Activated CD4-positive, alpha-beta T cell treated with anti-CD3 and anti-CD28 coated beads for 24 hours (primary cell): Measurements from ENCODE around the gene IL17D.
"Not testable (repeated sequence)": the region's sequence is repeated elsewhere in the genome, so short reads cannot be mapped to it uniquely, and the experiment has no call there.

Source experiments
- DNase-seq, 2 donors: peaks; one replicate each; pipeline ENCODE4 v3.0.0-alpha.2; 2020; ENCODE audit warnings: low read depth in 2 of 2

Gene IL17D, protein sequence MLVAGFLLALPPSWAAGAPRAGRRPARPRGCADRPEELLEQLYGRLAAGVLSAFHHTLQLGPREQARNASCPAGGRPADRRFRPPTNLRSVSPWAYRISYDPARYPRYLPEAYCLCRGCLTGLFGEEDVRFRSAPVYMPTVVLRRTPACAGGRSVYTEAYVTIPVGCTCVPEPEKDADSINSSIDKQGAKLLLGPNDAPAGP

DNA sequence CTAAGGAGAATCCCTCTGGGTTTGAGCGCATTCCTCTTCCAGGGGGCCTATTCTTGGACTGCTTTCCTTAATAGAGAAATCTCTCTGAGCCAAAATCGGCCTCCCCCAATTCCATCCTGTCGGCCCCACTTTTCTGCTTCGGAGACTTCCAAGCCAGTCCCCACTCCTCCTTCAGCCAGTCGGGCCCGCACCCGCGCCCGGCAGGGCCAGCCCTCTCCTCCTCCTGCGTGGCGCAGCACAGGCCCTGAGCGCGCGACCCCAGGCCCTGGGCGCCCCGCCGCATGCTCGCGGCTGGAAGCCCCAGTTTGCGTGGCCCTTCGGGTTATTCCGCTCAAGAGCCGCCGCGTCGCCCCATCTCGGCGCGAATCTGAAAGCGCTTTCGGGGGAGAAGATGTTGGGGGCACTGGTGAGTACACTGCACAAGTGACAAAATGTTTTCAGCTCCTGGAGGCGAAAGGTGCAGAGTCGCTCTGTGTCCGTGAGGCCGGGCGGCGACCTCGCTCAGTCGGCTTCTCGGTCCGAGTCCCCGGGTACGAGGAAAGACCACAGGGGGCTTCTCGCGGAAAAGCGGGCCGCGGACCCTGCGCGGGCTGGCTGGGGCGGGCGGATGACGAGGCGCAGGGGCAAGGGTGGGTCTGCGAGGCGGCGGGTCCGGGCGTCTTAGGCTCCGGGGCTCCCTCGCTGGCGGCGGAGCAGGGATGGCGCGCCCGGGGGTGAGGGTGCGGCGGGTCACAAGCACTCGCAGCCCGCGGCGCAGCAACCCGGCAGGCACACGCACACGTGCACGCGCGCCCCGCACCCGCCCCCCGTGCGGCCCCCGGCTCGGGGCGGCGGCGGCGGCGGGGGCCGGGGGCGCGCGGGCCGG is at the start of gene IL17D:
Gene IL17D (plus strand): TSS at position 785 of the 865 bp plus-strand sequence. CDS start 303 bp downstream, outside the sequence.
- DNase-seq: peak in 1 of 2 donors; percentile 11

- DNase-seq: no peak
These were observed 49.3 kb upstream of the IL17D start for GRCh38 chr13:20654156-20654555.

DNA sequence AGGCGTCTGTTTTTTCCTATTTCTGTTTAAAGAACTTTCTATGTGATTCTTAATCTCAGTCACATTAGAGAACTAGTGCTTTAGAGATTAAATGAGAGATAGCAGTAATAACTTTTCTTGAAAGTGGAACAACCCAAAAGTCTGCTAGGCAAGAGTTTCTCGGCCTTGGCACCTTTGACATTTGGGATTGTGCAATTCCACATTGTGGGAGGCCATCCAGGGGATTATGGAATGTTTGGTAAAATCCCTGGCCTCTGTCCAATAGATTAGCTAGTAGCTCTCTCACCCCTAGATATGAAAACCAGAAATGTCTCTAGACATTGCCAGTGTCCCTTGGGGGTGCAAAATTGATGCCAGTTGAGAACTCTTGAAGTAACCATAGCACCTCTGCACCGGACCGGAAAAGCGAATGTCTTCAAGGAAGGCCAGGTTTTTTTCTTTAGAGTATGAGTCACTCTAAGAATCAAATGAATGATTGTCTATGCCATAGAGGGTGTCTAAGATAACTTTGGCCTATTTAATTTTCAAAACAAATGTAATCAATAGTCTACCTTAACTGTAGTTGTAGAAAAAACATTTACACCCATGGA is 45.0 kb upstream of the IL17D start:
- DNase-seq: no peak

GRCh38 chr13:20664351-20664750 is 39.1 kb upstream of the IL17D start:
- no peak for DNase-seq

GRCh38 chr13:20666948-20667347 is 36.6 kb upstream of the IL17D start:
- no peak for DNase-seq

DNA sequence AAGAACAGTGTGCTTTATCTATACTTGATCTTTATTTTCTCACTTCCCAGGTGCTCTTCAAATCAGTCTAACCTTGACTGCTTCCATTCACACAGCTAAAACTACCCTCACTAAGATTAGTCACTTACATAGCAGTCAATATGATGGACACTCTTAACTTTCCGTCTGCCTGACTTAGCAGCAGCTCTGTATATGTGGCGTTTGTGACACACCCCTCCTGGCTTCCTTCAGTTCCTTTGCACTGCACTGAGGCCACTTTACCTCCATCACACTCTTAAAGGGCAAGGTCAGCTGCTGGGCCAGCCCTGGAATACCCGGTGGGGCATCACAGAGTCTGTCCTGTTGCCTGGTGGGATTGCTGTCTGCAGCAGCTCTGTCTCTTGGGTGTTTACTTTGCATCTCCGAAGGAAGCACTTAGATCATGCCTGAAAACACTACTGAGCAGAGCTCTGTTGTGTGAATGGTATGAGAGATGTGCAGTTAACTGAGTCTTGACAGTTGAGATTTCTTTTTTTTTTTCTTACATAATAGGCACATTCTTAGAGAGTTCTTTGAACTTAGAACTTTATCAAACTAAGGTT is 35.6 kb upstream of the IL17D start:
- no peak for DNase-seq

DNA sequence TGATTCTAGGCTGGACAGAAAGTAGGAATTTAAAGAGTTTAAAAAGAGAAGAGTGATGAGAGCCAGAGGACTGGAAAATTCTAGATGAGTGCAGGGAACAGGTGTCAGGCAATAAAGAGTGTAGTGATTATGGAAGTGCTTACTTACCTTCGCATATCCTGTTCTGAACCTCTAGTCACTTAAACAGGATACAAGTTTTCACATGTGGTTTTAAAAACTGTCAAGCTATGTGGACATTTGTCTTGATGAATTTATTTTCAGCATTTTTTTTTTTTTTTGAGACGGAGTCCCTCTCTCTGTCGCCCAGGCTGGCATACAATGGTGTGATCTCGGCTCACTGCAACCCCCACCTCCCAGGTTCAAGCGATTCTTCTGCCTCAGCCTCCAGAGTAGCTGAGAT is 34.3 kb upstream of the IL17D start:
- no peak for DNase-seq

GRCh38 chr13:20671789-20672188 is 31.7 kb upstream of the IL17D start:
- DNase-seq: no peak

- DNase-seq: no peak
These were observed 30.7 kb upstream of the IL17D start for GRCh38 chr13:20672772-20673171.

GRCh38 chr13:20673715-20674114 is 29.8 kb upstream of the IL17D start:
- no peak for DNase-seq

- DNase-seq: no peak
These were observed 27.3 kb upstream of the IL17D start for GRCh38 chr13:20676213-20676612.

DNA sequence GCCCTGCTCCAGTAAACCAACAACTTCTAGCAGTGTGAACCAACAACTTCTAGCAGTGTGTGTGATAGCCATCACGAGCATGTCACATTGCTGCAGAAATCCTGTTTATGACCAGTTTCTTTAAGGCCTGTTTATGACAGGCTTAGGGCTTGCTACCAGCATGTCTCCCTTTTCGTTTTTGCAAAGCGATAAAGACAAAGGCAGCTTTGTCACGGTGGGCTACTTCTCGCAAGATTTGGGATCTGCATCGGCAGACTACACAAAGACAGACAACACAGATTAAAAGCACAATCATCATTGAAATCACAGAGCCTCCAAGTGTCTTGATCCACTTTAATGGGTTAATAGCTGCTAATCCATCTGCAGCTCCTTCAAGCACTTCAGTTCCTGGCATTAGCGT is 24.9 kb upstream of the IL17D start:
- DNase-seq: not testable (repeated sequence)

DNA sequence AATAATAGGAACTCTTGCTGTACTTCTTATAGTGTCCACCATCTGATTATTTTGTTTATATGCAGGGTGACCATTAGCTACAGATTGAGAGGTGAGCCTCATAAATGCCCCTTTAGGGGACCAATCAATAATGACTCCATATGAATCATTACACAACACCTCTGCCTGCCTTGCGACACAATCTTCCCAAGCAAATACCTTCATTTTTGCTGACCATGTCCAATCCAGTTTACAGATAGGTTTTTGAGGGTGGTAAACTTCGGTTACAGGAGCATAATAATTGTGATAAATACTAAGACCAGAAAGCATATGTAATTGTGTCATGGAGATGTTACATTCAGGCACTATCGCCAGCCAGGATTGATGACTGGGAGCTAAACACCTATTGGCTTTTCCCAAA is 23.6 kb upstream of the IL17D start:
- DNase-seq: no peak

- DNase-seq: no peak
These were observed 23.0 kb upstream of the IL17D start for GRCh38 chr13:20680416-20681080.

- DNase-seq: not testable (repeated sequence)
These were observed 22.0 kb upstream of the IL17D start for GRCh38 chr13:20681481-20681880.

- DNase-seq: no peak
These were observed 21.4 kb upstream of the IL17D start for GRCh38 chr13:20682061-20682460.

DNA sequence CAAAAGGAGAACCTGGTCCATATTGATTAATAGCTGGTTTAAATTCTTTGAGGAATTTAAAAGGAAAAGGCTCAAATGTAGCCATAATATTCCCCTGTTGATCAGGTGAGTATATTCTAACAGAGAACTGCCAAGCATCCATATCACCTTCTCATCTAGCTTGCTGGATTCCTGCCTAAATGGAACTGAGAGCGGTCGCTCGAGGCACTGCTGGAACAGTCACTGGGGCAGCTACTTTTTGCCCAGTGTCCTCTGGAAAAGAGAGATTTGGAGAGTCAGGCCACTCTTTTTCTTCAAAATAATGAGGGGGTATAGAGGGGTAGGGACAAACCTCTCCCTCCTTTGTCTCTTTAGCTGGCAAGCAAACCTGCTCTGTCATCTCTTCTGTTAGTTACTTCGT is 19.5 kb upstream of the IL17D start:
- no peak for DNase-seq

GRCh38 chr13:20684546-20684945 is 19.0 kb upstream of the IL17D start:
- DNase-seq: no peak

- no peak for DNase-seq
These were observed 18.4 kb upstream of the IL17D start for GRCh38 chr13:20685092-20685491.

DNA sequence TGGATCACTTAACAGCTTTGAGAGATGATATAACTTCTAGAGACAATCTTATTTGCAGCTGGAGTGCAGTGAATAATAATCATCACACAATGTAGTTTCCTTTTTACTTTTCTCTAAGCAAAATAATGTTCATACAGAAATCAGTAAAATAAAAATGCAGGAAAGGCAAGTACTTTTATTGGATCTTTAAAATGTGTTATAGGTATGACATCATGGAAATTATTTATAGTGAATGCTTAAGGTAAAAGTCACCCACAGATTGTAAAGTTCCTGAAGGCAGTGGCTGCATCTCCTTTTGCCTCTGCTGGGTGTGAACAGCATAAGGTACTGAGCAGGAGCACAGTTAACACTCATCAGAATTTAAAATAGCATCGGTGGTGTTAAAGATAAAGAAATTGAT is 17.3 kb upstream of the IL17D start:
- DNase-seq: no peak

GRCh38 chr13:20686863-20687579 is 16.5 kb upstream of the IL17D start:
- no peak for DNase-seq
